Prostate gland (tissue), 2 donors: ENCODE data around the gene IQGAP1. TPM values are rescaled to one million over a fixed set of nuclear protein-coding genes. Genes with fewer than 3 reads are reported as not detected.

Experiments used
- DNase-seq: peaks from one replicate; pipeline ENCODE4 v3.0.0-alpha.2; 2019; ENCODE audit warnings: low spot score
- H3K27ac ChIP-seq, 2 donors: fragments of 200-600 bp; sonication (generic); 2 replicates each; pipeline ENCODE4 v1.5.1; 2017 to 2019
- H3K27me3 ChIP-seq: fragments of 200-600 bp; sonication (generic); replicated peaks from 2 replicates; pipeline ENCODE4 v1.5.1; 2019; ENCODE audit not compliant: insufficient read depth
- H3K36me3 ChIP-seq, 2 donors: fragments of 200-600 bp; sonication (generic); 1 replicate in 1 of 2; 2 replicates in 1 of 2; pipeline versions ENCODE4 v1.5.1 to v1.8.1; 2017 to 2019
- H3K4me1 ChIP-seq: fragments of 200-600 bp; sonication (generic); replicated peaks from 2 replicates; pipeline ENCODE4 v1.5.1; 2019
- H3K4me3 ChIP-seq, 2 donors: fragments of 200-600 bp; sonication (generic); 2 replicates each; pipeline ENCODE4 v1.5.1; 2017 to 2019
- H3K9me3 ChIP-seq: fragments of 200-600 bp; sonication (generic); 2 replicates; pipeline ENCODE4 v1.5.1; 2017
- CTCF ChIP-seq, 4 experiments: fragments of 200-600 bp in 2 of 4; fragments of 450-650 bp in 2 of 4; sonication (generic) in 2 of 4; IDR thresholded peaks; 1 replicate in 3 of 4; 2 replicates in 1 of 4; pipeline ENCODE4 v1.5.1; 2016 to 2019; ENCODE audit warnings: antibody characterized with exemption in 4 of 4, mild to moderate bottlenecking in 2 of 4, moderate library complexity in 2 of 4
- POLR2A ChIP-seq: fragments of 450-650 bp; IDR thresholded peaks from one replicate; pipeline ENCODE4 v1.6.1; 2016; ENCODE audit warnings: antibody characterized with exemption, mild to moderate bottlenecking
- POLR2AphosphoS5 ChIP-seq: sonication (generic); formaldehyde crosslinking; IDR thresholded peaks from one replicate; pipeline ENCODE4 v1.6.1; 2017; ENCODE audit warnings: antibody characterized with exemption
- WGBS: methylation state at CpG from one replicate; pipeline ENCODE4 v1.1.5; 2018; 5-methylcytosine and 5-hydroxymethylcytosine counted together
- intact Hi-C: fragments of 100-400 bp; cut with DNase I; formaldehyde crosslinking; loops from one replicate; pipeline ENCODE4 v1.14.2; 2022
- total RNA-seq, 2 donors: library from RNA; depleted of rRNA; stranded (reverse); fragments of >200 nt; gene quantifications; one replicate each; pipeline ENCODE4 v1.1.0, GENCODE V29; 2016

The IQGAP1 gene
- total RNA-seq, 2 donors from 2014 or later, result 131 to 155 TPM

- no peaks in the 10 kb centered on the region for H3K9me3 ChIP-seq
- no peaks in the 10 kb centered on the region for H3K4me1 ChIP-seq
- no peaks in the 10 kb centered on the region for H3K36me3 ChIP-seq
- no peak for DNase-seq
- H3K27ac ChIP-seq, result no peak overlapping the region
- intact Hi-C loops, result no loop called here
- no peaks in the 10 kb centered on the region for H3K27me3 ChIP-seq
- no peak for TF ChIP-seq POLR2AphosphoS5
- no peak for TF ChIP-seq POLR2A
- no peak for TF ChIP-seq CTCF (IDR thresholded peaks at IDR 0.05)
- H3K4me3 ChIP-seq, result no peak overlapping the region
Measured at GRCh38 chr15:90382320-90382719, 5.7 kb upstream of the IQGAP1 start.

GRCh38 chr15:90386221-90386620, 1.8 kb upstream of the IQGAP1 start:
- Histone ChIP-seq H3K4me3 (no peak overlapping the region), H3K4me1 (no peaks in the 10 kb centered on the region), H3K36me3 (no peaks in the 10 kb centered on the region), H3K27ac (no peak overlapping the region), H3K27me3 (no peaks in the 10 kb centered on the region), H3K9me3 (no peaks in the 10 kb centered on the region)
- no peak for DNase-seq
- intact Hi-C loops, result no loop called here
- WGBS, result 33% methylated on average over 2 of the region's 2 CpGs
- TF ChIP-seq POLR2AphosphoS5 (no peak), CTCF (IDR thresholded peaks at IDR 0.05) (no peak), POLR2A (no peak)

GRCh38 chr15:90388462-90389380, 679 bp downstream of the IQGAP1 start:
- Histone ChIP-seq H3K9me3 (no peaks in the 10 kb centered on the region), H3K27me3 (no peaks in the 10 kb centered on the region), H3K4me3 (peak overlapping the region; percentile 73 to 99), H3K36me3 (no peaks in the 10 kb centered on the region), H3K27ac (peak overlapping the region; percentile 90 to 97), H3K4me1 (no peaks in the 10 kb centered on the region)
- peak; percentile 40 for DNase-seq
- under 1% methylated on average over 27 of the region's 52 CpGs for WGBS
- TF ChIP-seq POLR2A (no peak), POLR2AphosphoS5 (no peak), CTCF (IDR thresholded peaks at IDR 0.05) (no peak)
- intact Hi-C loops, result no loop called here

- DNase-seq, result no peak
- WGBS, result 47% methylated on average over 6 of the region's 6 CpGs
- Histone ChIP-seq H3K4me1 (no peaks in the 10 kb centered on the region), H3K36me3 (no peaks in the 10 kb centered on the region), H3K27ac (peak overlapping the region in 1 of 2 donors; percentile 90), H3K9me3 (no peaks in the 10 kb centered on the region), H3K27me3 (no peaks in the 10 kb centered on the region), H3K4me3 (peak overlapping the region; percentile 73 to 99)
- intact Hi-C loops, result no loop called here
- TF ChIP-seq POLR2A (no peak), POLR2AphosphoS5 (no peak), CTCF (IDR thresholded peaks at IDR 0.05) (no peak)
Measured at GRCh38 chr15:90389513-90389912, 1.5 kb downstream of the IQGAP1 start.

GRCh38 chr15:90393040-90393439, 5.0 kb downstream of the IQGAP1 start:
- Histone ChIP-seq H3K4me3 (no peak overlapping the region), H3K27me3 (no peaks in the 10 kb centered on the region), H3K9me3 (no peaks in the 10 kb centered on the region), H3K27ac (no peak overlapping the region), H3K4me1 (no peaks in the 10 kb centered on the region), H3K36me3 (no peaks in the 10 kb centered on the region)
- intact Hi-C loops, result no loop called here
- DNase-seq, result no peak
- no peak for TF ChIP-seq POLR2A
- no peak for TF ChIP-seq POLR2AphosphoS5
- no peak for TF ChIP-seq CTCF (IDR thresholded peaks at IDR 0.05)
- 91% methylated on average over 1 of the region's 1 CpG for whole genome bisulfite sequencing
